H1 (cell line): ENCODE results near the gene ZNG1F. TPM values are rescaled to one million over a fixed set of nuclear protein-coding genes. Genes with fewer than 3 reads are reported as not detected.
A peak's percentile ranks its signal among the peaks of the same experiment; 100 is the strongest.
"Not testable (repeated sequence)": the region's sequence is repeated elsewhere in the genome, so short reads cannot be mapped to it uniquely, and the experiment has no call there.

Source experiments
- CTCF ChIA-PET: fragments of 300-600 bp; sonication (Branson Sonifier 250); formaldehyde crosslinking; loops from one replicate; lab custom pipeline; 2021; ENCODE audit not compliant: partially characterized antibody; lab: Charles Lee
- POLR2A ChIA-PET: fragments of 300-600 bp; sonication (Branson Sonifier 250); formaldehyde crosslinking; loops from one replicate; lab custom pipeline; 2021; ENCODE audit warnings: inconsistent platforms; ENCODE audit not compliant: partially characterized antibody; lab: Charles Lee
- DNase-seq, 2 experiments: peaks; one replicate each; pipeline versions ENCODE4 v3.0.0 to v3.0.0-alpha.2; 2010 to 2022; ENCODE audit warnings: low spot score in 2 of 2, low read depth in 1 of 2, mixed read lengths in 1 of 2
- FAIRE-seq: peaks from 2 replicates; lab custom pipeline; 2011; peaks lifted over from hg19 to GRCh38; lab: Jason Lieb, UNC
- H2AFZ ChIP-seq: 2 replicates; pipeline ENCODE4 v1.8.1; 2012; ENCODE audit warnings: low read length, inconsistent platforms
- H2AK5ac ChIP-seq: 2 replicates; pipeline ENCODE4 v1.6.1; 2013; ENCODE audit warnings: low read depth, low read length
- H2BK120ac ChIP-seq: replicated peaks from 2 replicates; pipeline ENCODE3; 2013; ENCODE audit warnings: low read depth, low read length, inconsistent platforms
- H2BK12ac ChIP-seq: 2 replicates; pipeline ENCODE4 v1.6.1; 2013; ENCODE audit warnings: low read depth, low read length
- H2BK15ac ChIP-seq: 2 replicates; pipeline ENCODE4 v1.6.1; 2013; ENCODE audit warnings: low read length
- H2BK20ac ChIP-seq: 2 replicates; pipeline ENCODE4 v1.6.1; 2013; ENCODE audit warnings: low read length
- H2BK5ac ChIP-seq: 2 replicates; pipeline ENCODE4 v1.6.1; 2013; ENCODE audit warnings: low read depth, low read length
- H3K14ac ChIP-seq: 2 replicates; pipeline ENCODE4 v1.6.1; 2013; ENCODE audit warnings: inconsistent platforms; ENCODE audit not compliant: insufficient read length
- H3K18ac ChIP-seq: 2 replicates; pipeline ENCODE4 v1.6.1; 2013; ENCODE audit warnings: low read length; ENCODE audit errors: extremely low read depth
- H3K23ac ChIP-seq: 2 replicates; pipeline ENCODE4 v1.6.1; 2013; ENCODE audit warnings: inconsistent platforms; ENCODE audit not compliant: insufficient read length
- H3K23me2 ChIP-seq: 2 replicates; pipeline ENCODE4 v1.6.1; 2013; ENCODE audit warnings: low read depth, low read length
- H3K27ac ChIP-seq: 2 replicates; pipeline ENCODE4 v1.6.1; 2011; ENCODE audit warnings: low read depth, low read length, inconsistent platforms
- H3K27me3 ChIP-seq, 4 experiments: replicated peaks in 1 of 4; 1 replicate in 1 of 4; 2 replicates in 3 of 4; pipeline versions ENCODE4 v1.6.1 to v1.8.1; 2011 to 2013; ENCODE audit warnings: low read length in 3 of 4, mild to moderate bottlenecking in 3 of 4, inconsistent platforms in 2 of 4, mixed read lengths in 2 of 4, moderate library complexity in 1 of 4; ENCODE audit not compliant: control insufficient read depth in 3 of 4, insufficient read depth in 3 of 4; ENCODE audit errors: extremely low read depth in 1 of 4
- H3K36me3 ChIP-seq, 4 experiments: 2 replicates each; pipeline versions ENCODE4 v1.6.1 to v1.8.1; 2011 to 2013; ENCODE audit warnings: mild to moderate bottlenecking in 4 of 4, low read length in 3 of 4, moderate library complexity in 2 of 4, control low read depth in 1 of 4, inconsistent platforms in 1 of 4; ENCODE audit not compliant: insufficient read depth in 4 of 4, control insufficient read depth in 2 of 4
- H3K4ac ChIP-seq: replicated peaks from 2 replicates; pipeline ENCODE3; 2013; ENCODE audit warnings: low read length, low read depth, mixed read lengths, inconsistent platforms; ENCODE audit not compliant: insufficient read length
- H3K4me1 ChIP-seq, 4 experiments: replicated peaks in 1 of 4; 1 replicate in 1 of 4; 2 replicates in 3 of 4; pipeline versions ENCODE4 v1.6.1 to v1.8.1; 2011 to 2013; ENCODE audit warnings: low read length in 3 of 4, inconsistent platforms in 2 of 4, mixed read lengths in 1 of 4; ENCODE audit not compliant: insufficient read depth in 4 of 4, control insufficient read depth in 3 of 4
- H3K4me2 ChIP-seq, 2 experiments: 2 replicates each; pipeline versions ENCODE4 v1.6.1 to v1.8.1; 2011 to 2013; ENCODE audit warnings: low read depth in 2 of 2, low read length in 2 of 2, control low read depth in 1 of 2, inconsistent platforms in 1 of 2, mild to moderate bottlenecking in 1 of 2; ENCODE audit not compliant: insufficient read depth in 1 of 2
- H3K4me3 ChIP-seq, 4 experiments: fragments of 200-600, 300-600 bp in 1 of 4; sonication (generic), shearing (Covaris generic), sonication (Bioruptor Twin) in 1 of 4; 2 replicates each; pipeline versions ENCODE4 v1.5.1 to v1.8.1; 2011 to 2016; ENCODE audit warnings: low read length in 4 of 4, low read depth in 3 of 4, control low read depth in 2 of 4, inconsistent platforms in 2 of 4, mild to moderate bottlenecking in 2 of 4, mixed read lengths in 1 of 4, moderate library complexity in 1 of 4; ENCODE audit not compliant: insufficient read depth in 2 of 4; ENCODE audit errors: extremely low read depth in 1 of 4
- H3K56ac ChIP-seq: replicated peaks from 2 replicates; pipeline ENCODE3; 2013; ENCODE audit warnings: low read depth, mild to moderate bottlenecking, mixed read lengths, low read length, inconsistent platforms; ENCODE audit not compliant: insufficient read length
- H3K79me1 ChIP-seq: 2 replicates; pipeline ENCODE4 v1.6.1; 2013; ENCODE audit warnings: low read depth, low read length, control low read depth
- H3K79me2 ChIP-seq, 2 experiments: 2 replicates each; pipeline versions ENCODE4 v1.6.1 to v1.8.1; 2012 to 2013; ENCODE audit warnings: low read length in 2 of 2, mild to moderate bottlenecking in 2 of 2, inconsistent platforms in 1 of 2; ENCODE audit not compliant: insufficient read depth in 2 of 2, control insufficient read depth in 1 of 2
- H3K9ac ChIP-seq, 4 experiments: replicated peaks in 1 of 4; 1 replicate in 1 of 4; 2 replicates in 3 of 4; pipeline versions ENCODE4 v1.6.1 to v1.8.1; 2011 to 2013; ENCODE audit warnings: low read depth in 3 of 4, low read length in 3 of 4, control low read depth in 2 of 4, mild to moderate bottlenecking in 2 of 4, moderate library complexity in 2 of 4, inconsistent platforms in 1 of 4; ENCODE audit errors: extremely low read depth in 1 of 4
- H3K9me3 ChIP-seq, 2 experiments: 2 replicates each; pipeline versions ENCODE4 v1.6.1 to v1.8.1; 2012 to 2013; ENCODE audit warnings: mild to moderate bottlenecking in 2 of 2, moderate library complexity in 2 of 2, control low read depth in 1 of 2, inconsistent platforms in 1 of 2, low read depth in 1 of 2, low read length in 1 of 2, mixed read lengths in 1 of 2; ENCODE audit not compliant: insufficient read depth in 2 of 2
- H4K20me1 ChIP-seq, 2 experiments: replicated peaks in 1 of 2; 2 replicates each; pipeline versions ENCODE3 to v1.8.1; 2011 to 2013; ENCODE audit warnings: inconsistent platforms in 2 of 2, low read length in 2 of 2, mild to moderate bottlenecking in 1 of 2; ENCODE audit not compliant: insufficient read depth in 2 of 2, control insufficient read depth in 1 of 2
- H4K5ac ChIP-seq: 2 replicates; pipeline ENCODE4 v1.6.1; 2013; ENCODE audit warnings: low read length, low read depth, mixed read lengths, inconsistent platforms; ENCODE audit not compliant: insufficient read length
- H4K8ac ChIP-seq: 2 replicates; pipeline ENCODE4 v1.8.0; 2013; ENCODE audit warnings: mild to moderate bottlenecking, moderate library complexity, low read length, inconsistent platforms; ENCODE audit not compliant: insufficient read depth; ENCODE audit errors: extremely low read depth
- H4K91ac ChIP-seq: replicated peaks from 2 replicates; pipeline ENCODE3; 2013; ENCODE audit warnings: low read length, mixed read lengths, inconsistent platforms; ENCODE audit not compliant: insufficient read length
- CTCF ChIP-seq, 3 experiments: IDR thresholded peaks; 1 replicate in 2 of 3; 2 replicates in 1 of 3; pipeline versions ENCODE4 v1.5.1 to v1.6.1; 2011; ENCODE audit warnings: low read length in 3 of 3, mild to moderate bottlenecking in 3 of 3, inconsistent platforms in 2 of 3, low read depth in 1 of 3, moderate library complexity in 1 of 3; ENCODE audit not compliant: insufficient read depth in 1 of 3; ENCODE audit errors: control extremely low read depth in 1 of 3
- WGBS, 2 experiments: shearing (Covaris generic) in 1 of 2; methylation state at CpG; one replicate each; pipeline versions ENCODE4 v1.1.6 to v1.1.7; 2013 to 2015; ENCODE audit warnings: low lambda C conversion rate in 2 of 2, mixed read lengths in 2 of 2, inconsistent platforms in 1 of 2, low coverage in 1 of 2, missing lambda C conversion rate in 1 of 2; ENCODE audit not compliant: insufficient replicate concordance in 2 of 2, insufficient coverage in 1 of 2, insufficient read length in 1 of 2; ENCODE audit errors: extremely low coverage in 1 of 2, missing lambda C conversion rate in 1 of 2; 5-methylcytosine and 5-hydroxymethylcytosine counted together
- polyA plus RNA-seq, 7 experiments: library from polyadenylated mRNA; depleted of rRNA in 3 of 7; stranded (reverse) in 5 of 7; unstranded in 2 of 7; fragments of >200 nt in 5 of 7; fragments of 200-250 nt in 2 of 7; gene quantifications; 1 replicate in 5 of 7; 2 replicates in 1 of 7; 4 replicates in 1 of 7; pipeline versions ENCODE4 v1.2.1 to v1.2.3, GENCODE V29; 2011 to 2013; ENCODE audit warnings: missing spikeins in 2 of 7, mixed read lengths in 2 of 7
- total RNA-seq: library from RNA; stranded (reverse); fragmentation: NEBNext Ultra II Directional; extraction: Animal tissue kit (Norgen Biotek cat#: 25700); gene quantifications from 2 replicates; pipeline ENCODE4 v1.2.1, GENCODE V29; 2021

Gene ZNG1F
- total and polyA plus RNA-seq, 2 of the 8 experiments (the other 6 are each of a cell fraction or from before 2014, with no cell fraction given) = 4.3 to 4.8 TPM

- H3K27ac ChIP-seq, POLR2A ChIA-PET, CTCF ChIA-PET, FAIRE-seq, H3K23ac ChIP-seq, H4K20me1 ChIP-seq, H3K79me2 ChIP-seq, H3K23me2 ChIP-seq, H2BK12ac ChIP-seq, H4K91ac ChIP-seq, H3K14ac ChIP-seq, H2BK20ac ChIP-seq, H2BK120ac ChIP-seq, H2BK5ac ChIP-seq, H3K4me3 ChIP-seq, H3K9ac ChIP-seq, H3K56ac ChIP-seq, H3K79me1 ChIP-seq, H2BK15ac ChIP-seq, H3K4ac ChIP-seq, H4K8ac ChIP-seq, H3K36me3 ChIP-seq, H4K5ac ChIP-seq, H2AK5ac ChIP-seq, H3K4me1 ChIP-seq, H2AFZ ChIP-seq, H3K18ac ChIP-seq: not testable (repeated sequence)
- TF ChIP-seq CTCF (IDR thresholded peaks at IDR 0.05; ENCODE audit: control extremely low read depth in 1 of 3, insufficient read depth in 1 of 3, low read depth in 1 of 3, low read length in 3 of 3) = peak in 2 of 3 experiments; percentile 7; a peak in 2 of 4 replicates
- H3K4me2 ChIP-seq = peak overlapping the region in 1 of 2 experiments; percentile 25; a peak in 1 of 4 replicates
- 56% methylated on average over 40 of the region's 55 CpGs; no CpG with 5 or more reads in 1 of the 2 experiments for WGBS, 2 experiments
- peaks cover 13 to 53% of the 10 kb centered on the region in 2 experiments for H3K9me3 ChIP-seq
- DNase-seq = peak in 1 of 2 experiments; percentile 68
- peaks cover 2 to 28% (median 15%) of the 10 kb centered on the region in 4 experiments for H3K27me3 ChIP-seq
Measured at GRCh38 chr9:41234811-41235805, 46.0 kb upstream of the ZNG1F start.
